Endothelial cell of umbilical vein (primary cell): ENCODE measurements around the gene EEF1G. TPM values are rescaled to one million over a fixed set of nuclear protein-coding genes. Genes with fewer than 3 reads are reported as not detected.

ENCODE experiments used
- BruUV-seq: library from RNA; stranded (reverse); fragments of 400-500 nt; replicated peaks from 2 replicates; lab custom pipeline; 2021; lab: Mats Ljungman, UMichigan
- CTCF ChIA-PET: fragments of 300-600, 350-600 bp; sonication (Branson Sonifier 250); formaldehyde crosslinking; loops from one replicate; lab custom pipeline; 2021; ENCODE audit warnings: antibody characterized with exemption, inconsistent platforms; lab: Charles Lee
- POLR2A ChIA-PET: fragments of 300-600, 350-600 bp; sonication (Branson Sonifier 250); formaldehyde crosslinking; loops from one replicate; lab custom pipeline; 2021; ENCODE audit warnings: antibody characterized with exemption, inconsistent platforms; lab: Charles Lee
- DNase-seq: peaks from one replicate; pipeline ENCODE4 v3.0.0-alpha.2; 2011; ENCODE audit warnings: low read depth, low spot score
- FAIRE-seq: peaks from 2 replicates; lab custom pipeline; 2011; peaks lifted over from hg19 to GRCh38; lab: Jason Lieb, UNC
- H2AFZ ChIP-seq: 2 replicates; pipeline ENCODE4 v1.6.0; 2012; ENCODE audit warnings: low read depth, low read length, control low read depth, inconsistent platforms
- H3K27ac ChIP-seq: 2 replicates; pipeline ENCODE4 v1.5.1; 2011; ENCODE audit warnings: low read depth, mild to moderate bottlenecking, control low read depth, low read length, moderate library complexity; ENCODE audit not compliant: insufficient read depth
- H3K27me3 ChIP-seq, 2 experiments: 2 replicates each; pipeline versions ENCODE4 v1.6.0 to v1.6.1; 2011; ENCODE audit warnings: low read length in 2 of 2, mixed read lengths in 1 of 2; ENCODE audit not compliant: control insufficient read depth in 2 of 2, insufficient read depth in 2 of 2
- H3K36me3 ChIP-seq, 2 experiments: 2 replicates in 1 of 2; 3 replicates in 1 of 2; pipeline ENCODE4 v1.5.1; 2011; ENCODE audit warnings: low read length in 2 of 2, mild to moderate bottlenecking in 1 of 2, moderate library complexity in 1 of 2; ENCODE audit not compliant: control insufficient read depth in 2 of 2, insufficient read depth in 2 of 2; ENCODE audit errors: extremely low read depth in 1 of 2
- H3K4me1 ChIP-seq: 3 replicates; pipeline ENCODE4 v1.5.1; 2011; ENCODE audit warnings: mild to moderate bottlenecking, low read length; ENCODE audit not compliant: control insufficient read depth, insufficient read depth; ENCODE audit errors: extremely low read depth
- H3K4me2 ChIP-seq: 2 replicates; pipeline ENCODE4 v1.6.1; 2011; ENCODE audit warnings: low read length, control low read depth, mixed read lengths; ENCODE audit not compliant: insufficient read depth
- H3K4me3 ChIP-seq, 3 experiments: fragments of 200-600 bp in 1 of 3; sonication (generic), shearing (Covaris generic) in 1 of 3; replicated peaks in 1 of 3; 2 replicates each; pipeline ENCODE4 v1.5.1; 2011 to 2016; ENCODE audit warnings: control low read depth in 3 of 3, low read length in 3 of 3, mild to moderate bottlenecking in 2 of 3, inconsistent platforms in 1 of 3, low read depth in 1 of 3, moderate library complexity in 1 of 3; ENCODE audit not compliant: insufficient read depth in 1 of 3
- H3K79me2 ChIP-seq: 2 replicates; pipeline ENCODE4 v1.6.0; 2012; ENCODE audit warnings: low read length, inconsistent platforms; ENCODE audit not compliant: control insufficient read depth, insufficient read depth
- H3K9ac ChIP-seq: replicated peaks from 2 replicates; pipeline ENCODE3; 2011; ENCODE audit warnings: low read length, control low read depth; ENCODE audit not compliant: insufficient read depth; ENCODE audit errors: extremely low read depth
- H3K9me1 ChIP-seq: replicated peaks from 3 replicates; pipeline ENCODE4 v1.6.0; 2011; ENCODE audit warnings: mild to moderate bottlenecking, low read length; ENCODE audit not compliant: control insufficient read depth, insufficient read depth; ENCODE audit errors: extremely low read depth
- H3K9me3 ChIP-seq: replicated peaks from 2 replicates; pipeline ENCODE4 v1.5.1; 2012; ENCODE audit warnings: low read length, inconsistent platforms; ENCODE audit not compliant: control insufficient read depth, insufficient read depth
- H4K20me1 ChIP-seq: replicated peaks from 2 replicates; pipeline ENCODE3; 2011; ENCODE audit warnings: mild to moderate bottlenecking, low read length; ENCODE audit not compliant: control insufficient read depth, insufficient read depth; ENCODE audit errors: extremely low read depth
- CTCF ChIP-seq, 2 donors: IDR thresholded peaks; 1 replicate in 1 of 2; 2 replicates in 1 of 2; pipeline ENCODE4 v1.5.1; 2011; ENCODE audit warnings: low read length in 2 of 2, mild to moderate bottlenecking in 2 of 2, moderate library complexity in 2 of 2, control low read depth in 1 of 2, inconsistent platforms in 1 of 2, low read depth in 1 of 2; ENCODE audit not compliant: insufficient read depth in 1 of 2; ENCODE audit errors: extremely low read depth in 1 of 2
- EZH2 ChIP-seq: IDR thresholded peaks from 2 replicates; pipeline ENCODE4 v1.6.1; 2012; ENCODE audit warnings: borderline replicate concordance, low read depth, mild to moderate bottlenecking, moderate library complexity, low read length, inconsistent platforms; ENCODE audit not compliant: severe bottlenecking
- FOS ChIP-seq: IDR thresholded peaks from 2 replicates; pipeline ENCODE4 v1.6.1; 2011; ENCODE audit warnings: mild to moderate bottlenecking, low read length, moderate library complexity, borderline replicate concordance; ENCODE audit not compliant: insufficient read depth
- GATA2 ChIP-seq: IDR thresholded peaks from 2 replicates; pipeline ENCODE4 v1.7.0; 2011; ENCODE audit warnings: low read depth, mild to moderate bottlenecking, moderate library complexity, mixed read lengths, low read length; ENCODE audit not compliant: insufficient read length, insufficient read depth
- JUN ChIP-seq: IDR thresholded peaks from 2 replicates; pipeline ENCODE4 v1.6.1; 2011; ENCODE audit warnings: borderline replicate concordance, low read depth; ENCODE audit not compliant: insufficient read length, insufficient read depth
- MAX ChIP-seq: IDR thresholded peaks from 2 replicates; pipeline ENCODE4 v1.6.1; 2011; ENCODE audit not compliant: insufficient read depth, insufficient read length
- MYC ChIP-seq: IDR thresholded peaks from one replicate; pipeline ENCODE4 v1.6.1; 2011; ENCODE audit warnings: mild to moderate bottlenecking, low read depth, low read length
- POLR2A ChIP-seq: IDR thresholded peaks from 2 replicates; pipeline ENCODE4 v1.6.1; 2012; ENCODE audit warnings: low read depth, mild to moderate bottlenecking, control low read depth, low read length
- POLR2AphosphoS5 ChIP-seq: IDR thresholded peaks from 2 replicates; pipeline ENCODE4 v1.6.1; 2012; ENCODE audit warnings: low read depth, mild to moderate bottlenecking, control low read depth, low read length, moderate library complexity; ENCODE audit not compliant: insufficient read depth
- dilution Hi-C: fragments of 300-500 bp; cut with MboI; formaldehyde crosslinking; loops from one replicate; pipeline ENCODE4 v1.15.0; 2019; ENCODE audit warnings: low sequenced_read_pairs; ENCODE audit not compliant: extremely low pct_ligation_motif_present
- intact Hi-C: fragments of 100-400 bp; cut with micrococcal nuclease; formaldehyde crosslinking; loops from one replicate; pipeline ENCODE4 v1.10.0; 2022
- polyA plus RNA-seq, 4 experiments: library from polyadenylated mRNA; depleted of rRNA in 3 of 4; stranded (reverse) in 3 of 4; unstranded in 1 of 4; fragments of >200 nt; gene quantifications; 2 replicates each; pipeline versions ENCODE4 v1.2.1 to v1.2.3, GENCODE V29; 2011 to 2012; ENCODE audit warnings: missing spikeins in 1 of 4
- total RNA-seq: library from RNA; stranded (reverse); gene quantifications from 2 replicates; pipeline ENCODE4 v1.2.3, GENCODE V29; 2021

The EEF1G gene
- total and polyA plus RNA-seq, 2 donors (not counting 3 experiments of a cell fraction or from before 2014, with no cell fraction given): 1,341 to 2,133 TPM

GRCh38 chr11:62605467-62605866 lies 31.8 kb upstream of the EEF1G start:
- Histone ChIP-seq H3K9ac (no peak overlapping the region), H3K9me1 (no peaks in the 10 kb centered on the region), H3K4me2 (no peak overlapping the region), H3K27me3 (no peaks in the 10 kb centered on the region), H3K4me3 (no peak overlapping the region), H3K36me3 (peaks cover 0 to 13% of the 10 kb centered on the region in 2 experiments), H3K4me1 (peaks cover 7% of the 10 kb centered on the region), H3K9me3 (no peaks in the 10 kb centered on the region), H3K27ac (no peak overlapping the region), H2AFZ (no peak overlapping the region), H3K79me2 (peaks cover 10% of the 10 kb centered on the region), H4K20me1 (no peaks in the 10 kb centered on the region)
- intact Hi-C loops (no loop called here), dilution Hi-C loops (no loop called here)
- DNase-seq (no peak), FAIRE-seq (no peak)
- no peak for TF ChIP-seq POLR2A
- TF ChIP-seq EZH2: no peak
- TF ChIP-seq POLR2AphosphoS5: no peak
- TF ChIP-seq MAX: no peak
- no peak for TF ChIP-seq GATA2
- no peak for TF ChIP-seq JUN
- TF ChIP-seq MYC: no peak
- no peak for TF ChIP-seq FOS
- no peak for TF ChIP-seq CTCF (IDR thresholded peaks at IDR 0.05; ENCODE audit: extremely low read depth in 1 of 2, insufficient read depth in 1 of 2, low read depth in 1 of 2, low read length in 2 of 2)
- BruUV-seq: no TSS peak
- ChIA-PET POLR2A (no interaction called here), CTCF (interaction anchor here (1.9 kb wide), 1 partner anchor 181 kb away, joined by 4 read pairs; no protein-coding TSS in a partner anchor)
